GM21526 (cell line): ENCODE data around the gene RAC3.

Source experiments
- ATAC-seq: cut with Tn5 transposase; IDR thresholded peaks from one replicate; pipeline ENCODE4 v1.9.1; 2021; ENCODE audit warnings: moderate library complexity; ENCODE audit not compliant: unreplicated experiment, low FRiP score

Gene RAC3

DNA sequence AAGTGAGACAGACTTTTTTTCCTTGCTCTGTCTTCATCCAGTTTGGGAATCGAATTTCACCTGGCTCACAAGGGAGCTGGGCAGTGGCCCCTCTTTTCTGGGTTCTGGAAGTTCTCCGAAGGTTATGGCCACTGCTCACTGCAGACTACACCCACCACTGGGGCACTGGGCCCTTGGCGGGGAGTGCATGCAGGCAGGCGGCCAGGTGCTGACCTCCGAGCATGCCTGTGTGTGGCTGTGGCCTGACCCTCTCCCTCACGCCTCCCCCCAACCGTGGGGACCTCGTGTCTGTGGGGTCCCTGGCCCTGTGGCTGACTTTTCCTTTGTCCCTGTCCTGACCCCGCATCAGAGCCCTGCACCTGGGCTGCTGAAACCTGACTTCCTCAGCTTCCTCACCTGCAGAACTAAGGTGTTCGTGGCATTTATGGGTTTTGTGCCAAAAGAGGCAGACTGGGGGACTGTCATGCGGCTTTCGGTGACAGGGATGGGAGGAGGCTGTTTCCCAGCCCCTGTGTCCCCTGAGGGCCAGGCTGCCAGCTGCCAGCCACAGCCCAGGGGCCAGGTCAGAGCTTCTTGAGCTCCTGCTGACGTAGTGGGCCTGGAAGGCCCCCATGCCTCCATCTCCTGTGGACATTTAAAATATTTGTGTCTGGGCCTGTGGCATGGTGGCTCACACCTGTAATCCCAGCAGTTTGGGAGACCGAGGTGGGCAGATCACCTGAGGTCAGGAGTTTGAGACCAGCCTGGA is 32.6 kb upstream of the RAC3 start:
- no peak for ATAC-seq

DNA sequence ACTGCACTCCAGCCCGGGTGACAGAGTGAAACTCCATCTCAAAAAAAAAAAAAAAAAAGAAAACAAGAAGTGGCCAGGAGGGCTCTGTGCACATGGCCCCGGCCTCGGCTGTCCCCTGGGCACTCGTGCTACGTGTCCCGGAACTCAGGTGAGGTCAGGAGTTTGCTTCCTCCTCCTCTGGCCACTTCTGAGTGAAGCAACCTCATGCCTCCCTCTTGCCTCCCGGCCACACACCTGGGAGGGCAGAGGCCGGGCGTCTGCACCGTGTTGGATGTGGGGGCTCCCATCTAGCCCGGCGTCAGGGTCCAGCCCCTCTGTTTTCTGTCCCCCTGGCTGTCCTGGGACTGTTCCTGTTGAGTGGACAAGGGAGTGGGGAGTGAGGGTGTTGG is 31.9 kb upstream of the RAC3 start:
- no peak for ATAC-seq

DNA sequence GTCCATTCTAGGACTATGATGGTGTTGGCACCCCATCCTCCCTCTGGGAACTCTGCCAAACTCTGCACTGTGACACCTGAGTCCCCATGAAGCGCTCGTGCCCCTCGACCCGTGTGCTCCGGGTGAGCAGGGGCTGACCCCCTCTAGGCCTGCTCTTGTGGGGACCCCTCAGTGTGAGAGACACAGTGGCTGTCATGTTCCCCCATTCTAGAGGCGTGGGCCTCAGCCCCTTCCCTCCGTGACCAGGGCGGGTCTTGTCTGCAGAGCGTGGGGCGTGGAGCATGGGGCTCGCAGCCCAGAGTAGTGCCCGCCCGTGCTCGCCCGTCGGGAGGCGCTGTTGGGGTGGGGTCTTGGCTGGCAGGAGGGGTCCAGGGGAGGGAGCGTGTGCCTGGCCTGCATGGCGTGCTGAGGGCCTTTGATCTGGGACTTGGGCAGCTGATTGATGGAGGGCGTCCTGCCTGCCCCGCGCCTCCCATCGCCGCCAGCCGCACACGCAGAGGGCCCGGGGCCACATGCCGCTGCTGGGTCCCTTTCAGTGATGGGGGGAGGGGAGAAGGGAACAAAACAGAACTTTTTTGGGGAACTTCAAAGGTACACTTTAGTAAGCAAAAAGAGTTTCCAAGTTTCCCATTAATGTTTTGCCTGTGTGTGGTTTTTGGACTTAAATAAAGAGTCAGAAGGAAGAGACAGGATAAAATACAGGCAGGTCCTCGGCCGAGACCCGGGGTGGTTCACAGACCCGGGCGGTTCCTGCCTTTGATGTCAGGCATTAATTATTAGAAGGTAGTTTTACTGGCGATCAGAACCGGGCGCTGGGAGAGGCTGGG is 31.3 kb upstream of the RAC3 start:
- no peak for ATAC-seq

DNA sequence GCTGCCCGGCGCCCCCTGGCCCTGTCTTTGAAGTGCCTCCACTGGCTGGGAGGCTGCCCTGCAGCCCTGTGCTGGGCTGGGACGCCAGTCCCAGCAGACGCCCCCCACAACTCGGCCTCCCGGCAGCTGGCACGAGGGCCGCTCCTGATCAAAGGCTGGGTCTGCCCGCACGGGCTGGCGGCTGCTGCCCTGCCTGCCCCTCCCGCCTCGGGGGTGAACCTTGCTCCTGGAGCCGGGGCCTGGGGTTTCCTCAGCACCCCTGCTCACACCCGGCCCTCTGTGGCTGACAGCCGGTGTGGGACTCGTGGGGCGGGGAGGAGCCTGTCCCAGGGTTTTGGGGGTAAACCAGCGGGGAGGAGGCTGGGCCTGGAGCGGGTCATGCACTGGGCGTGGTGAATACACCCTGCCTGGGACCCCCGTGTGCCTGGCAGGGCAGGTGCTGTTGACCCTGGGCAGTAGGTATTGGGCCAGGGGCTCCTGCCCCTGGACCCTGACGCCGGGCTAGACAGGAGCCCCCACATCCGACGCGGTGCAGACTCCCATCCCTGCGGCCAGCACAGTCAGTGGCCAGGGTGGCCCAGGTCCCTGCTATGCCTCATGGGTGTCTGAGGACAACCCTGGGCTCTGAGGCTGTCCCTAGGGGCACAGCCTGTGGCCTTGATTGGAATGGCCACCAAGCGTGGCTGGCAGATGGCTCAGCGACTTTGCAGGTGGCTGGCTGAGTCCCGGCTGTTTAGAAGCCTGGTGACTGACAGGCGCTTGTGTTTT is 30.5 kb upstream of the RAC3 start:
- ATAC-seq, result no peak

DNA sequence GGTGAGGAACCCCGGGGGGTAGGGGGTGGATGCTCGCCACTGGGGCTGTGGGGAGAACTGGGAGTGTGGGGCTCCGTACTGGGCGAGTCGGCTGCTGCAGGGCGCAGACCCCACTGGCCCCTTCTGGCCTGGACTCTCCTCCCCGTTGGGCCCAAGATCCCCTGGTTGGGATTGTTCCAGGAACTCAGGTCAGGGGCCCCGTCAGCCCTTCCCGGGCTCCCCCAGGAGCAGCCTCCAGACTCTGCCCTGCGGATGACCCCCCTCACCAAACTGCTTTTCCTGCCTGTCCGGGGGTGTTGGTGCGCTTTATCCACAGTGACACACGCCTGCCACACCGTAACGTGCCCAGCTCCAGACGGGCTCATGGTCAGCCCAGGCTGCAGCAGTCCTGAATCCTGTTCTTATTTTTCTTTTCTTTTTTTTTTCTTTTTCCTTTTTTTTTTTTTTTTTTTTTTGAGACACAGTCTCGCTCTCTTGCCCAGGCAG is 29.9 kb upstream of the RAC3 start:
- ATAC-seq, result no peak

DNA sequence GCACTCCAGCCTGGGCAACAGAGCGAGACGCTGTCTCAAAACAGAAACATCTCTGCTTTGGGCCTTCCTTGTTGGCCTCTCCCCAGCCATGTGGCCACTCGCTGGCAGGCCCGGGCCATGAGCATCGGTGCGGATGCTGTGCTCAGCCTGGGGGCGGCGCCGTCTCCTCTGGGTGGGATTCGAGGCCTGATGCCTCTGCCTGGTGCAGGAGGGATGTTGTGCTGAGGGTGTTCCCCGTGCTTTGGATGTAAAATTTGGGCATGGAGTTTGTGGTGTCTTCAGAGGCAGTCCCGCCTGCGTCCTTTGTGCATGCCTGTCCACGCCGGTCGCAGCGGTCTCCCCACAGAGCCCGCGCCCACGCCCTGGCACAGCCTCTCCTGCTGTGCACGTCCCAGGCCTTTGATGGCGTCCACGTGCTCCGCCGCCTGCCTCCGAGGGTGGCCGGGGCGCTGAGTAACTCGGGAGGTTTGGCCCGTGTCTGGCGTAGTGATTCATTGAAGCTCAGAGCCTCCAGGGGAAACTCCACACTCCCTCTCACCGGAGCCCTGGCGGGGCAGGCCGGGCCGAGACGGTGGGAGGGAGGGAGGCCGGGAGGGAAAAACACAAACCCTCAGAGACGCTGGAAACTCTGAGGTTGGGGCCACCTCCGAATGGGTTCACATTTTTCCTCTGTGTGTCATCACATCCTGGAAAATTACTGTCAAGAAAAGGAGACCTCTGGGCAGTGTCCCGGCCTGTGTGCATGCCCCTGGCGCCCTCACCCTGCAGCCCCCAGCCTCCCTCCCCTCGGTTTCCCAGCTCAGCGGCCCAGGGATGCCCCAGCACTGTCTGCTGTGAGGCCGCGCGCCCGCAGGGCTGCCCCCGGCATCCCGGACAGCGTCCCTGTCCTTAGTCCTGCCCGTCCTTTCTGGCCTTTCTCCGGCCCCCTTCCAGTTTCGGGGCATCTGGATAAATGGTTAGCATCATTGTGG is 27.8 kb upstream of the RAC3 start:
- no peak for ATAC-seq

DNA sequence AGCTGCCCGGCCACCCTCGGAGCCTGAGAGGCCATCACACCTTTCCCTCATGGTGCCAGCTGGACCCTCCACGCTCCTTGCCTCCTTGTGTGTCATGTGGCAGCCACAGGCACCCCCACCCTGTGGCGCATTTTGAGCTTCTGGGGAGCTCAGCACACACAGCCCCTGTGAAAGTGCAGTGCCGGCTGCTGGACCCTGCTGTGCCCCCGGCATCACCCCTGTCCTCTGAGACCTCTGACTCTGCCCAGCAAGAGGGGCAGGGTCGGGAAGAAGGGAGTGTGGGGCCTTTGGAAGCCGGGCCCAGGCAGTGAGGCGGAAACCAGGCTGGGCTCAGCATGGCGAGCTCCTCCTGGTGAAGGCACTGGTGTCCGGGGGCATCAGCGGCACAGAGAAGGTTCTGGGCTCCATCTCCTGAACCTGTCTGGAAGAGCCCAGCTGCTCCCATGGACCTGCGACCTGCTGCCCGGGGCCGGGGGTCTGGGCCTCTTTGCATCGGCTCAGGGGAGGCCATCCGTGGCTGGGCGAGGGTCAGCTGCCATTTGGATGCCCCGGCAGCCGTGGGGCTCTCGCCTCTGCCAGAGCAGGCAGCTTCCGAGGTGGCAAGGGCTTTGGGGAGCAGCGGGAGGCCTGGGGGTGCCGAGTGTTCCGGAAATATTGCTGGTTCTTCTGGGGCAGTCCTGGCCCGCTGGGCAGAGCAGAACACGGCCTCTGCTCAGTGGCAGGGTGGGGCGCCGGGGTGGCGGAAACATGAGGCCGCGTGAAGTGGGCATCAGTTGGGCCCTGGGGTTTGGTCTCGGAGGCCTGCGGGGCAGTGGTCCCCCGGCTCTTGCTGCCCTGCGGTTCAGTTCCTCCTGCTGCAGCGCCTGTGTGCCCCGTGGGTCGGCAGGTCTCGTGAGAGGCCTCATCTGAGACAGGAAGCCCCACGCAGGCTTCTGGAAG is 26.7 kb upstream of the RAC3 start:
- ATAC-seq, result no peak

DNA sequence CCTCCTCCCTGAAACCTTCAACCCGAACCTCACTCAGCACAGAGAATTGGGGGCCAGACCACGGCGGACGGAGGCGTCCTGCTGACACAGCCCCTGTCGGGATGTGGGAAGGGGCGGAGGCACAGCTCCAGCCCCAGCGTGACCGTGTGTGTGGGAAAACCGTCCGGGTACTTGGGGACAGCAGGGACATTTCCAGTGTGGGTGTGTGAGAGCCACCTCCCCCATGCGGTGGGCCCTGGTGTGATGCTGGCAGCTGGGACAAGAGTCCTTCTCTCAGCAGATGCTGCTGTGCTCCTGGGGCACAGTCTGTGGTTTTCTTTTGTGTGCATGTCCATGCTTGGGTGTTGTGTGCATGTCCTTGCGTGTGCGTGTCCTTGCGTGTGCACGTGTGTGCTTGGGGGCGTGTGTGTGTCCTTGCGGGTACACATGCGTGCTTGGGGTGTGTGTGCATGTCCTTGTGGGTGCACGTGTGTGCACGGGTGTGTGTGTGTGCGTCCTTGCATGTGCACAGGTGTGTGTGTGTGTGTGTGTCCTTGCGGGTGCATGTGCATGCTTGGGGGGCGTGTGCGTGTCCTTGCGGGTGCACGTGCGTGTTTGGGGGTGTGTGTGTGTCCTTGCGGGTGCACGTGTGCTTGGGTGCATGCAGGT is 25.7 kb upstream of the RAC3 start:
- no peak for ATAC-seq

DNA sequence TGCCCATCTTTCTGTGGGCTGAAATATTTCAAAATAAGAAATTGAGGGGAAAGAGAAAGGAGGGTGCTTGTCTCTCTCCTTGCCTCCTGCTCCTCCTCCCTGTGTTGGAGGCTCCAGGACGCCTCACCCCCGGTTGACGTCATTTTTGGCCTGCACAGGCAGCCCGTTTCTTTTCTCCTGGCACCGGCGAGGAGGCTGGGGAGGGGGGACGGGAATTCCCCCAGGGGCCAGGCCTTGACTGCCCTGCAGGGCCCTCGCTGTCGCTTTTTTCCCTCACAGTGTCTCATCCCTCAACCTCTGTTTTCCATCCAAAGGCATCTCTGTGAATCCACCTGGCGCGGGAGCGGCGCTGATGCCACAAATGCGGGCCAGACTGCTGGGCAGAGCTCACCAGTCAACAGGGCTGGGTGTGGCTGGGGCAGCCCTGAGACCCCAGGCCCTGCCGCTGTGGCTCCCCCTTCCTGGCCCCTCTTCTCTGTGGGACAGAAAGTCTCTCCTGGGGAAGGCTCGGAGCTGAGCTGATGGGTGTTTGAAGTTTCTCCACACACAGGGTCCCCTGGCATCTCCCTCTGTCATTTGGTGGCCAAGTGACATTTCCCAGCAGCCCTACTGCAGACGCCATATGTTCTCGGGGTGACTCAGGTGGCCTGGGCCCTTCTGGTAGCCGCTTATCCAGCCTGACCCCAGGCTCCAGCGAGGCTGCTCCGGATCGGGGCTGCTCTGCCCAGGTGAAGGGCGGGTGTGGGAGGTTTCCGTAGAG is 24.8 kb upstream of the RAC3 start:
- no peak for ATAC-seq

DNA sequence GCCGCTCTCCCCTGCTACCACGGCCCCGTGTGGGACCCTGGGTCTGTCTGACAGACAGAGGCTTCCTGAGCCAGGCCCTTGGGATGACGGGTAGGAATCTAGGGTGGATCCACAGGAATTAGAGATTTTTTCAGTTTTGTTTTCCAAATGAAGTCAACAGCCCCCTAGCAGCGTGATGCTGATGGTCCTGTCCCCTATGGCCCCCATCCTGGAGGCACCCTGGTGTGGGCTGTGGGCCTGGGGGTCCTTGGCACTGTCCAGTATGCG is 24.3 kb upstream of the RAC3 start:
- ATAC-seq, result no peak

DNA sequence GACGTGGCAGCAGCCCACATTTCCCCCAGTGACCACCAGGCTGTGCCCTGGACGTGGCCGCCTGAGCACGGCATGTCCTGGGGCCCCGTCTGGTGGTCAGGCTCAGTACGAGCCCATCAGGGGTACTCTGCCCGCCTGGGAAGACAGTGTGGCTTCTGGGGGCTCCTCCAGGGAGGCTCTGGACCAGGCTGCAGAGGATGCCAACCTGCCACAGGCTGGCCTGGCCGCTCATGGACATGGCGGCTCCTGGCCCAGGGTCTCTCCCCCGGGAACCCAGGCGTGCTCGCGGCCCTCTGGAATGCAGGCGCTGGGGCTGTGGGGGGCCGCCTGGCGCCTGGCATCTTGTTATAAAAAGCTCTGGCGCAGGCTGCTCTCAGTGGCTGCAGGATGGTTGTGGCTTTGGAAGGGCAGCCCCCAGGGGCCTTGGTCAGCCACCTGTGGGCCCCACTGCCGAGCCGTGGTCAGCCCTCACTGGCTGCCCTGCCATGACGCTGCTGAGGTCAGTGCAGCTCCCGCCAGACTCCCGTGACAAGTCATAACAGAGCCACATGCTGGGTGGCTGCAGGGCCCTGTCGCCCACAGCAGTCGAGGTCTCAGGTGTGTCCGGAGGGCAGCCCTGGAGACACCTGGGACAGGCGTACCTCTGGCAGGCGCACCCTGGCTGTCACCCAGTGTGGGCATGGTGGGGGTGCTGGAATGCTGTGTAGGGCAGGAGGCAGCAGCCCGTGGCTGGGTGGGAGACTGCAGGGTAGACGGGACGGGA is 23.8 kb upstream of the RAC3 start:
- no peak for ATAC-seq

DNA sequence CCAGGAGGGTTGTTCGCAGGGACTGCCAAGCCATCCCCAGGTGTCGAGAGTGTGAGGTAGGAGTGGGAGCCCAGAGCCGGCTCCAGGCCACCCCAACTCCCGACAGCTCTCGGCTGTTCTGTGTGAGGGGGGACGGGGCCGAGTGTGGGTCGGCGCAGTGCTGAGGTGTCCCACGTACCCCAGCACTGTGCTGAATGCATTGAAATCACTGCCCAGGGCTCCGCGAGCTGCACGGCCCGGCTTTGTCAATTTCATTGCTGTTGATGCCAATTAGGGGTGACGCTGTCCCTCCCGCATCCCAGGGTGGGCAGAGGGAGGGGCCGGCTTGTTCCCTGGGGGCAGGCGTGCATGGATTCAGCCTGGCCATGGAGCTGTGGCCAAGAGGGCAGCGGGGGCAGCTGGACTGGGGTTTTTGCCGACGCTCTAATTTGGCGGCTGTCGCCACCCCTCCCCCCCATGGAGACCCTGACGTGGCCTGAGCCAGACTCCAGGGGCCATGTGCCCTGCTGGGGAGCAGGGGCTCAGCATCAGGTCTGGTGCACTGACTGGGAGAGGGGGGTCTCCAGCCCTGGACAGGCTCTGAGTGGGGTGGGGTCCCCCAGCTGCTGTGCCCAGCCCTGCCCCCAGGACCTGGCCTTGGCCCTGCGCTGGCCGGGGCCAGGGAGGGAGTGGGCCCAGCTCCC is 23.1 kb upstream of the RAC3 start:
- ATAC-seq, result no peak

DNA sequence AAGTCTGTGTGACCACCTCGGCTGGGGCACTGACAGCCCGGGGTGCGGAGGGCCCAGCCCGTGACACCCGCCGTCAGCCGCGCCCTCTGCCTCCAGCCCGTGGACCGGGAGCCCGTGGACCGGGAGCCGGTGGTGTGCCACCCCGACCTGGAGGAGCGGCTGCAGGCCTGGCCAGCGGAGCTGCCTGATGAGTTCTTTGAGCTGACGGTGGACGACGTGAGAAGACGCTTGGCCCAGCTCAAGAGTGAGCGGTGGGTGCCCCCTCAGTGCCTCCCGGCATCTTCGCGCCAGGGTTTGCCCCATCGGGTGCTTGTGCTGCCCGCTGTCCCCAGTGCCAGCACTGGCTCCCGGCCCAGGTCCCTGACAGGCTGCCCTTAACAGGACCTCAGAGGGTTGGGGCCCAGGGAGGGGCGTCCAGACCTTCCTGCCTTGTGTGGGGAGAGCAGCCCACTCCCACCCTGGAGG is 22.5 kb upstream of the RAC3 start:
- no peak for ATAC-seq

DNA sequence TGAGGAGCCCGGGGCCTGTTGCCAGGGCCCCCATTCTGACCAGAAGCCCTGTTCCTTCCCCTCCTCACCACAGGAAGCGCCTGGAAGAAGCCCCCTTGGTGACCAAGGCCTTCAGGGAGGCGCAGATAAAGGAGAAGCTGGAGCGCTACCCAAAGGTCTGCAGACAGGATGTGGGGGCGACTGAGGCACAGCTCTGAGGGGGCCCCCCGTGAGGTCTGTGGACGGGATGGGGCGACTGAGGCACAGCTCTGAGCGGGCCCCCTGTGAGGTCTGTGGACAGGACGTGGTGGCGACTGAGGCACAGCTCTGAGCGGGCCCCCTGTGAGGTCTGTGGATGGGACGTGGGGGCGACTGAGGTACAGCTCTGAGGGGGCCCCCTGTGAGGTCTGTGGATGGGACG is 22.1 kb upstream of the RAC3 start:
- no peak for ATAC-seq

DNA sequence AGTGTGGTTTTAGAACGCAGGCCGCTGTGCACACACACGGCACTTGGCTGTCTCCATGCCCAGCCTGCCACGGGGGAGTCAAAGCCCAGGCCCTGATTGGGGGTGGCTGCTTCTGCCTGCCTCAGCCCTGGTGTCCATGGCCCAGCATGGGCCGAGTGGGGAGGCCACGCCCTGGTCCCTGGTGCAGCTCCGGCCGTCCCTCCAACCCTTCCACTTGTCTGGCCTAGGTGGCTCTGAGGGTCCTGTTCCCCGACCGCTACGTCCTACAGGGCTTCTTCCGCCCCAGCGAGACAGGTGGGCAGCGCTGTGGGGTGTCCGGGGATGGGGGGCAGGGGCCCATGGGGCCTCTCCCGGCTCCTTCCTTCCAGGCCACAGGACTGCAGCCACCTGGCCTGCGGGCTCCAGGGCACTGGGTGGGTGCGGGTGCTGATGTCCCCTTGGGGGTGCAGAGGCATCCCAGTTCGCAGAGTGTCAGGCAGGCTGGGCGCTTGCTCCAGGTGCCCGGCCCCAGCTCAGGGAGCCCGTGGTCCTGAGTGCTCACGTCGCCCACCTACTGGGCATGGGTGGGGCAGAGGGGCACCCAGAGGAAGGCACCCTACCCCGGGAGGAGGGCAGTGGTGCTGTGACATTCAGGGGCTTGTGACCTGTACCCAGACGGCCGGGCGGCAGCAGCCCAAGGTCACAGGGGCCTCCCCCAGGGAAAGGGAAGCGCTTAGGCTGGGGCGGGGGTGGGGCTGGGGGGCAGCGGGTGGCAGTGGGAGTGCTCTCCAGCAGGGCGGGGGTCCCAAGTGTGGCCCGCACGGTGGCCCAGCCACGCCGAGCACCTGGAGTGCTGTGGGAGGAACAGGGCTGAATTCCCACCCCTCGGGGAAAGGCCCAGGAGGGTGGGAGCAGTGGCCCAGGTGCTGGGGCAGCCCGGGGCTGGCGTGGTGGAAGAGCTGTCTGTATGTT is 20.6 kb upstream of the RAC3 start:
- no peak for ATAC-seq
